ENCODE data around the gene GCFC2. TPM values are rescaled to one million over a fixed set of nuclear protein-coding genes. Genes with fewer than 3 reads are reported as not detected.

GCFC2 gene
- total RNA-seq, 4 donors from 2014 or later = 39.2 to 48.1 (median 43.7) TPM

- intact Hi-C loops (cut with DNase I; ENCODE audit: low total_unique reads) = no loop called here
- Histone ChIP-seq H3K4me3 (no peak overlapping the region), H3K27ac (no peak overlapping the region), H3K36me3 (no peaks in the 10 kb centered on the region), H3K27me3 (no peaks in the 10 kb centered on the region), H3K4me1 (no peaks in the 10 kb centered on the region), H3K9me3 (no peaks in the 10 kb centered on the region)
- ATAC-seq (no peak), DNase-seq (no peak)
- TF ChIP-seq POLR2A (IDR thresholded peaks at IDR 0.05) (no peak), CTCF (IDR thresholded peaks at IDR 0.05 in 4 of 5, conservative IDR thresholded peaks at IDR 0.05 in 1 of 5) (no peak)
- in situ Hi-C loops (cut with MboI; ENCODE audit: low sequenced_read_pairs in 4 of 4) = loop anchor here in 3 of 4 donors (25.0 kb wide), 3 partner anchors 159 to 934 kb away; no protein-coding TSS in a partner anchor
Observed at GRCh38 chr2:75621228-75621627, 89.5 kb downstream of the GCFC2 start.

GRCh38 chr2:75619956-75620740 lies 90.6 kb downstream of the GCFC2 start:
- DNase-seq (no peak), ATAC-seq (no peak)
- TF ChIP-seq CTCF (IDR thresholded peaks at IDR 0.05 in 4 of 5, conservative IDR thresholded peaks at IDR 0.05 in 1 of 5) = no peak
- TF ChIP-seq POLR2A (IDR thresholded peaks at IDR 0.05) = no peak
- in situ Hi-C loops (cut with MboI; ENCODE audit: low sequenced_read_pairs in 4 of 4) (loop anchor here in 3 of 4 donors (25.0 kb wide), 3 partner anchors 158 to 933 kb away; no protein-coding TSS in a partner anchor), intact Hi-C loops (cut with DNase I; ENCODE audit: low total_unique reads) (no loop called here)
- Histone ChIP-seq H3K27ac (no peak overlapping the region), H3K27me3 (no peaks in the 10 kb centered on the region), H3K9me3 (no peaks in the 10 kb centered on the region), H3K4me1 (no peaks in the 10 kb centered on the region), H3K36me3 (no peaks in the 10 kb centered on the region), H3K4me3 (no peak overlapping the region)

GRCh38 chr2:75616933-75617332 lies 93.8 kb downstream of the GCFC2 start:
- Histone ChIP-seq H3K4me3 (no peak overlapping the region), H3K9me3 (no peaks in the 10 kb centered on the region), H3K27ac (no peak overlapping the region), H3K27me3 (no peaks in the 10 kb centered on the region), H3K36me3 (no peaks in the 10 kb centered on the region), H3K4me1 (no peaks in the 10 kb centered on the region)
- intact Hi-C loops (cut with DNase I; ENCODE audit: low total_unique reads) (no loop called here), in situ Hi-C loops (cut with MboI; ENCODE audit: low sequenced_read_pairs in 4 of 4) (loop anchor here in 3 of 4 donors (25.0 kb wide), 3 partner anchors 155 to 930 kb away; no protein-coding TSS in a partner anchor)
- ATAC-seq = no peak
- no peak for DNase-seq
- TF ChIP-seq CTCF (IDR thresholded peaks at IDR 0.05 in 4 of 5, conservative IDR thresholded peaks at IDR 0.05 in 1 of 5) = no peak
- no peak for TF ChIP-seq POLR2A (IDR thresholded peaks at IDR 0.05)

GRCh38 chr2:75616406-75616805 lies 94.3 kb downstream of the GCFC2 start:
- no peaks in the 10 kb centered on the region for H3K9me3 ChIP-seq
- no peaks in the 10 kb centered on the region for H3K27me3 ChIP-seq
- H3K4me1 ChIP-seq = no peaks in the 10 kb centered on the region
- H3K4me3 ChIP-seq = no peak overlapping the region
- no peaks in the 10 kb centered on the region for H3K36me3 ChIP-seq
- DNase-seq = no peak
- TF ChIP-seq CTCF (IDR thresholded peaks at IDR 0.05 in 4 of 5, conservative IDR thresholded peaks at IDR 0.05 in 1 of 5) (no peak), POLR2A (IDR thresholded peaks at IDR 0.05) (no peak)
- no peak overlapping the region for H3K27ac ChIP-seq
- in situ Hi-C loops (cut with MboI; ENCODE audit: low sequenced_read_pairs in 4 of 4) = loop anchor here in 3 of 4 donors (25.0 kb wide), 3 partner anchors 154 to 929 kb away; no protein-coding TSS in a partner anchor
- intact Hi-C loops (cut with DNase I; ENCODE audit: low total_unique reads) = no loop called here
- ATAC-seq = no peak

Data from gastrocnemius medialis (tissue), 4 donors.